CD4-positive, alpha-beta memory T cell (primary cell): ENCODE data around the gene PHC1. TPM values are rescaled to one million over a fixed set of nuclear protein-coding genes. Genes with fewer than 3 reads are reported as not detected.

Experiments used
- CTCF ChIA-PET: fragments of 350-600 bp; sonication (Branson Sonifier 250); formaldehyde crosslinking; loops from one replicate; lab custom pipeline; 2021; ENCODE audit warnings: inconsistent platforms; ENCODE audit not compliant: partially characterized antibody; lab: Charles Lee
- POLR2A ChIA-PET: fragments of 350-600 bp; sonication (Branson Sonifier 250); formaldehyde crosslinking; loops from one replicate; lab custom pipeline; 2021; ENCODE audit not compliant: partially characterized antibody; lab: Charles Lee
- DNase-seq, 5 donors: peaks; one replicate each; pipeline versions ENCODE4 v3.0.0 to v3.0.0-alpha.2; 2020 to 2022; ENCODE audit warnings: mixed read lengths in 1 of 5
- H3K27ac ChIP-seq: one replicate; pipeline ENCODE4 v1.7.0; 2013; ENCODE audit warnings: low read depth, low read length
- H3K27me3 ChIP-seq: 2 replicates; pipeline ENCODE4 v1.7.0; 2013; ENCODE audit warnings: mild to moderate bottlenecking, low read length, moderate library complexity; ENCODE audit not compliant: insufficient read depth
- H3K36me3 ChIP-seq: 2 replicates; pipeline ENCODE4 v1.7.0; 2013; ENCODE audit warnings: mild to moderate bottlenecking, low read length, moderate library complexity; ENCODE audit not compliant: insufficient read depth
- H3K4me1 ChIP-seq: 2 replicates; pipeline ENCODE4 v1.7.0; 2013; ENCODE audit warnings: mild to moderate bottlenecking, low read length, moderate library complexity; ENCODE audit not compliant: insufficient read depth
- H3K4me3 ChIP-seq, 2 donors: one replicate each; pipeline ENCODE4 v1.7.0; 2013; ENCODE audit warnings: low read length in 2 of 2, mild to moderate bottlenecking in 1 of 2
- H3K9me3 ChIP-seq, 2 donors: one replicate each; pipeline ENCODE4 v1.7.0; 2013; ENCODE audit warnings: low read length in 2 of 2, control low read depth in 1 of 2; ENCODE audit not compliant: control insufficient read depth in 1 of 2
- H3K27ac Mint-ChIP-seq, 7 donors: one replicate each; pipeline ENCODE4 v1.8.0; 2020 to 2021; ENCODE audit warnings: mixed read lengths in 7 of 7, mild to moderate bottlenecking in 6 of 7, inconsistent platforms in 3 of 7, moderate library complexity in 3 of 7
- H3K27me3 Mint-ChIP-seq, 2 donors: one replicate each; pipeline ENCODE4 v1.8.0; 2020 to 2021; ENCODE audit warnings: mixed read lengths in 2 of 2
- H3K36me3 Mint-ChIP-seq, 2 donors: one replicate each; pipeline ENCODE4 v1.8.0; 2020 to 2021; ENCODE audit warnings: mixed read lengths in 2 of 2, inconsistent platforms in 1 of 2, mild to moderate bottlenecking in 1 of 2
- H3K4me1 Mint-ChIP-seq, 4 donors: one replicate each; pipeline ENCODE4 v1.8.0; 2020 to 2021; ENCODE audit warnings: mixed read lengths in 4 of 4, mild to moderate bottlenecking in 1 of 4
- H3K4me3 Mint-ChIP-seq, 8 donors: one replicate each; pipeline ENCODE4 v1.8.0; 2020 to 2021; ENCODE audit warnings: mixed read lengths in 8 of 8, mild to moderate bottlenecking in 7 of 8, moderate library complexity in 6 of 8, inconsistent platforms in 3 of 8
- H3K9me3 Mint-ChIP-seq, 8 donors: one replicate each; pipeline ENCODE4 v1.8.0; 2020 to 2021; ENCODE audit warnings: mixed read lengths in 8 of 8, mild to moderate bottlenecking in 5 of 8, inconsistent platforms in 3 of 8, moderate library complexity in 1 of 8
- intact Hi-C: fragments of 100-400 bp; cut with micrococcal nuclease; formaldehyde crosslinking; loops from one replicate; pipeline ENCODE4 v1.15.1; 2023
- polyA plus RNA-seq, 2 donors: library from polyadenylated mRNA; unstranded; fragments of 300-500 nt; fragmentation: Illumina TruSeq; gene quantifications; one replicate each; pipeline ENCODE4 v1.2.3, GENCODE V29; 2021
- total RNA-seq, 2 experiments: library from RNA; stranded (reverse); gene quantifications; one replicate each; pipeline ENCODE4 v1.2.3, GENCODE V29; 2021

PHC1 gene
- total and polyA plus RNA-seq, 4 experiments from 2014 or later: 22.3 to 52.8 (median 40.2) TPM

- H3K4me3 Mint-ChIP-seq: peak overlapping the region in 7 of 8 donors; percentile 62 to 90 (median 76)
- H3K9me3 Mint-ChIP-seq: peaks cover 0 to 9% (median 4%) of the 10 kb centered on the region in 8 donors
- H3K27me3 Mint-ChIP-seq: no peaks in the 10 kb centered on the region
- H3K36me3 Mint-ChIP-seq: peaks cover 5 to 8% of the 10 kb centered on the region in 2 donors
- DNase-seq: no peak
- no peaks in the 10 kb centered on the region for H3K9me3 ChIP-seq
- ChIA-PET POLR2A (interaction anchor here (0.6 to 3.4 kb wide), 12 partner anchors 9 to 63 kb away, joined by 3 to 25 read pairs (median 6); partner anchors contain the start of gene M6PR), CTCF (interaction anchor here (1.2 to 2.9 kb wide), 4 partner anchors 34 to 62 kb away, joined by 3 to 12 read pairs (median 7); no protein-coding TSS in a partner anchor)
- peak overlapping the region; percentile 41 for H3K27ac ChIP-seq
- H3K27me3 ChIP-seq: no peaks in the 10 kb centered on the region
- intact Hi-C loops: loop anchor here (1.0 kb wide), 1 partner anchor 38 kb away; no protein-coding TSS in a partner anchor
- peaks cover 66% of the 10 kb centered on the region for H3K4me1 ChIP-seq
- H3K4me3 ChIP-seq: no peak overlapping the region
- peaks cover 43 to 57% (median 47%) of the 10 kb centered on the region in 4 donors for H3K4me1 Mint-ChIP-seq
- H3K27ac Mint-ChIP-seq: peak overlapping the region; percentile 80 to 92 (median 88)
- H3K36me3 ChIP-seq: no peaks in the 10 kb centered on the region
These were observed 72.9 kb downstream of the PHC1 start for GRCh38 chr12:8987163-8987562.

GRCh38 chr12:8987685-8988084, 73.4 kb downstream of the PHC1 start:
- intact Hi-C loops: loop anchor here (1.0 to 2.0 kb wide), 2 partner anchors 37 to 38 kb away; no protein-coding TSS in a partner anchor
- H3K4me1 Mint-ChIP-seq: peaks cover 45 to 61% (median 50%) of the 10 kb centered on the region in 4 donors
- H3K27me3 ChIP-seq: no peaks in the 10 kb centered on the region
- H3K4me3 ChIP-seq: peak overlapping the region in 1 of 2 donors; percentile 22
- H3K36me3 Mint-ChIP-seq: peaks cover 5 to 9% of the 10 kb centered on the region in 2 donors
- H3K4me1 ChIP-seq: peaks cover 69% of the 10 kb centered on the region
- CTCF ChIA-PET: interaction anchor here (1.2 to 2.9 kb wide), 6 partner anchors 11 to 61 kb away, joined by 3 to 12 read pairs (median 7); no protein-coding TSS in a partner anchor
- DNase-seq: peak in 2 of 5 donors; percentile 6 to 16
- no peaks in the 10 kb centered on the region for H3K27me3 Mint-ChIP-seq
- H3K4me3 Mint-ChIP-seq: peak overlapping the region in 7 of 8 donors; percentile 62 to 90 (median 76)
- peak overlapping the region; percentile 80 to 92 (median 88) for H3K27ac Mint-ChIP-seq
- no peaks in the 10 kb centered on the region for H3K9me3 ChIP-seq
- peak overlapping the region; percentile 41 for H3K27ac ChIP-seq
- POLR2A ChIA-PET: interaction anchor here (0.6 to 3.4 kb wide), 16 partner anchors 8 to 62 kb away, joined by 3 to 25 read pairs (median 6); partner anchors contain the start of gene M6PR
- H3K36me3 ChIP-seq: no peaks in the 10 kb centered on the region
- H3K9me3 Mint-ChIP-seq: peaks cover 0 to 9% (median 4%) of the 10 kb centered on the region in 8 donors

- H3K27me3 ChIP-seq: no peaks in the 10 kb centered on the region
- peaks cover 3 to 15% of the 10 kb centered on the region in 2 donors for H3K36me3 Mint-ChIP-seq
- peak within 1 kb of the TSS; percentile 86 to 96 (median 92) for H3K27ac Mint-ChIP-seq
- intact Hi-C loops: loop anchor here (1.0 to 2.0 kb wide), 3 partner anchors 35 to 50 kb away; no protein-coding TSS in a partner anchor
- peak in 4 of 5 donors; percentile 15 to 57 (median 26) for DNase-seq
- peaks cover 0 to 6% (median 3%) of the 10 kb centered on the region in 8 donors for H3K9me3 Mint-ChIP-seq
- H3K27ac ChIP-seq: peak within 1 kb of the TSS; percentile 24
- H3K36me3 ChIP-seq: no peaks in the 10 kb centered on the region
- ChIA-PET POLR2A (interaction anchor here (0.7 to 3.4 kb wide), 8 partner anchors 8 to 345 kb away, joined by 3 to 25 read pairs (median 4); no protein-coding TSS in a partner anchor), CTCF (interaction anchor here (1.7 to 2.9 kb wide), 3 partner anchors 9 to 38 kb away, joined by 5 to 12 read pairs (median 8); no protein-coding TSS in a partner anchor)
- peak within 1 kb of the TSS in 1 of 2 donors; percentile 22 for H3K4me3 ChIP-seq
- no peaks in the 10 kb centered on the region for H3K9me3 ChIP-seq
- H3K4me1 Mint-ChIP-seq: peaks cover 46 to 72% (median 57%) of the 10 kb centered on the region in 4 donors
- H3K27me3 Mint-ChIP-seq: no peaks in the 10 kb centered on the region
- peaks cover 76% of the 10 kb centered on the region for H3K4me1 ChIP-seq
- peak within 1 kb of the TSS; percentile 66 to 99 (median 89) for H3K4me3 Mint-ChIP-seq
These were observed 75.1 kb downstream of the PHC1 start, which contains the start of gene KLRG1 for GRCh38 chr12:8989413-8989812. Gene KLRG1 (plus strand): TSS chr12:8989546. CDS start chr12:8989636, 90 bp downstream.

Other genes starting within 250 kb of the PHC1 start
- gene RIMKLB, start 216.5 kb upstream of the PHC1 start, total RNA-seq: 10 to 100 TPM; 23.0 to 27.3 TPM
- 1 to 10 TPM; 2.9 to 4.7 TPM for gene RIMKLB, start 216.5 kb upstream of the PHC1 start, polyA plus RNA-seq
- not detected for gene A2ML1, start 91.9 kb upstream of the PHC1 start, total RNA-seq
- not detected for gene A2ML1, start 91.9 kb upstream of the PHC1 start, polyA plus RNA-seq
- gene M6PR, start 35.1 kb downstream of the PHC1 start, total RNA-seq: 100 to 1,000 TPM; 226 to 247 TPM
- gene M6PR, start 35.1 kb downstream of the PHC1 start, polyA plus RNA-seq: 100 to 1,000 TPM; 363 to 502 TPM
- gene KLRG1, start 75.0 kb downstream of the PHC1 start, total RNA-seq: 10 to 100 TPM; 51.2 to 55.8 TPM
- 100 to 1,000 TPM in 1 of 2 donors, 10 to 100 TPM in 1; 98.9 to 161 TPM for gene KLRG1, start 75.0 kb downstream of the PHC1 start, polyA plus RNA-seq
- 1 to 10 TPM; 3.0 to 3.1 TPM for gene A2M, start 201.4 kb downstream of the PHC1 start, total RNA-seq
- 1 to 10 TPM in 1 of 2 donors, not detected in 1; 3.2 TPM for gene A2M, start 201.4 kb downstream of the PHC1 start, polyA plus RNA-seq